ENCODE data around the gene FBXL4. TPM values are rescaled to one million over a fixed set of nuclear protein-coding genes. Genes with fewer than 3 reads are reported as not detected.
A peak's percentile ranks its signal among the peaks of the same experiment; 100 is the strongest.

FBXL4 gene
- total RNA-seq, 1 experiment from 2014 or later = 5.1 TPM

GRCh38 chr6:98942263-98942803 lies 5.4 kb downstream of the FBXL4 start:
- Histone ChIP-seq H3K4ac (ENCODE audit: low read depth, low read length) (no peak overlapping the region), H2BK12ac (ENCODE audit: insufficient read length, low read depth, low read length) (no peak overlapping the region), H3K79me1 (ENCODE audit: insufficient read depth, low read depth, low read length, poor library complexity, severe bottlenecking) (no peaks in the 10 kb centered on the region), H4K91ac (ENCODE audit: insufficient read length, low read depth, low read length) (no peak overlapping the region), H3K14ac (ENCODE audit: insufficient read depth, low read length) (no peak overlapping the region), H2AK5ac (ENCODE audit: insufficient read length, low read length) (no peak overlapping the region), H3T11ph (ENCODE audit: low read length) (no peak overlapping the region), H3K23me2 (ENCODE audit: insufficient read length, low read depth, low read length, poor library complexity, severe bottlenecking) (peaks cover 5% of the 10 kb centered on the region), H3K56ac (ENCODE audit: insufficient read length, low read depth, low read length) (no peak overlapping the region), H2BK15ac (ENCODE audit: low read depth, low read length) (no peak overlapping the region), H3K79me2 (ENCODE audit: insufficient read depth, low read length) (peaks cover 3% of the 10 kb centered on the region; the same call in 1 of the 2 replicates), H3K4me2 (ENCODE audit: insufficient read depth, insufficient read length, low read length) (no peak overlapping the region), H2BK120ac (ENCODE audit: low read depth, low read length, poor library complexity, severe bottlenecking) (no peak overlapping the region), H3K4me1 (ENCODE audit: insufficient read depth, low read length) (no peaks in the 10 kb centered on the region), H3K27me3 (ENCODE audit: insufficient read depth, low read length) (no peaks in the 10 kb centered on the region), H3K9ac (ENCODE audit: extremely low read depth, insufficient read length, low read length) (no peak overlapping the region), H4K20me1 (ENCODE audit: control insufficient read depth, insufficient read depth, insufficient read length) (no peaks in the 10 kb centered on the region), H3K18ac (ENCODE audit: insufficient read length, low read depth, low read length) (no peak overlapping the region), H3K9me3 (ENCODE audit: control insufficient read depth, low read depth, low read length) (no peaks in the 10 kb centered on the region), H2BK5ac (ENCODE audit: insufficient read length, low read length) (no peak overlapping the region), H2BK20ac (ENCODE audit: low read depth, low read length, poor library complexity, severe bottlenecking) (no peak overlapping the region), H3K23ac (ENCODE audit: insufficient read length, low read depth, low read length) (no peak overlapping the region), H3K27ac (ENCODE audit: insufficient read length, low read depth, low read length) (no peak overlapping the region), H2AFZ (ENCODE audit: low read length) (no peak overlapping the region), H4K8ac (replicated peaks; ENCODE audit: insufficient read length, low read depth, low read length) (no peak overlapping the region), H4K5ac (ENCODE audit: insufficient read length, low read depth, low read length) (no peak overlapping the region)
- peak; percentile 48; the same call in 2 of the 3 replicates for TF ChIP-seq CTCF (conservative IDR thresholded peaks at IDR 0.05)
- peaks cover 23 to 44% (median 29%) of the 10 kb centered on the region in 3 experiments for H3K36me3 Mint-ChIP-seq (ENCODE audit: insufficient read depth in 1 of 3, low read depth in 3 of 3)
- no peaks in the 10 kb centered on the region for H3K27me3 Mint-ChIP-seq (ENCODE audit: low read depth)
- WGBS (ENCODE audit: extremely low coverage, insufficient read length, low lambda C conversion rate) = no CpG with 5 or more reads among the region's 3 CpGs
- peaks cover 20 to 22% of the 10 kb centered on the region in 2 experiments for H3K4me1 Mint-ChIP-seq
- no peak overlapping the region for H3K4me3 Mint-ChIP-seq
- DNase-seq = peak; percentile 33
- peaks cover 16 to 34% of the 10 kb centered on the region in 2 experiments; a peak in 4 of 5 replicates for H3K9me3 Mint-ChIP-seq
- no peak overlapping the region for H3K27ac Mint-ChIP-seq

All from H9 (cell line).